NT2/D1 (cell line): ENCODE results near the gene GHRHR.

ENCODE experiments used
- DNase-seq: peaks from one replicate; pipeline ENCODE4 v3.0.0-alpha.2; 2011; ENCODE audit warnings: low read depth, low spot score
- H3K27me3 ChIP-seq: 2 replicates; pipeline ENCODE4 v1.6.0; 2011; ENCODE audit warnings: mild to moderate bottlenecking; ENCODE audit not compliant: insufficient read length, insufficient read depth
- H3K36me3 ChIP-seq: 2 replicates; pipeline ENCODE4 v1.6.1; 2011; ENCODE audit warnings: mild to moderate bottlenecking, low read length, mixed read lengths; ENCODE audit not compliant: insufficient read depth, insufficient read length
- H3K4me1 ChIP-seq: 2 replicates; pipeline ENCODE4 v1.5.1; 2011; ENCODE audit not compliant: insufficient read depth, insufficient read length
- H3K4me3 ChIP-seq: 2 replicates; pipeline ENCODE4 v1.5.1; 2011; ENCODE audit warnings: low read depth; ENCODE audit not compliant: insufficient read length
- H3K9ac ChIP-seq: 2 replicates; pipeline ENCODE4 v1.6.0; 2011; ENCODE audit warnings: low read depth; ENCODE audit not compliant: insufficient read length
- H3K9me3 ChIP-seq: 2 replicates; pipeline ENCODE4 v1.5.1; 2011; ENCODE audit warnings: mild to moderate bottlenecking, low read length; ENCODE audit not compliant: insufficient read depth
- SUZ12 ChIP-seq: IDR thresholded peaks from 2 replicates; pipeline ENCODE4 v1.6.1; 2011; ENCODE audit not compliant: insufficient read length, insufficient read depth; ENCODE audit errors: extremely low read depth
- YY1 ChIP-seq: IDR thresholded peaks from 2 replicates; pipeline ENCODE4 v1.6.1; 2011; ENCODE audit not compliant: insufficient read length, insufficient read depth
- ZNF274 ChIP-seq: IDR thresholded peaks from 2 replicates; pipeline ENCODE4 v1.6.1; 2011; ENCODE audit warnings: mild to moderate bottlenecking, low read depth, low read length

GHRHR gene

DNA sequence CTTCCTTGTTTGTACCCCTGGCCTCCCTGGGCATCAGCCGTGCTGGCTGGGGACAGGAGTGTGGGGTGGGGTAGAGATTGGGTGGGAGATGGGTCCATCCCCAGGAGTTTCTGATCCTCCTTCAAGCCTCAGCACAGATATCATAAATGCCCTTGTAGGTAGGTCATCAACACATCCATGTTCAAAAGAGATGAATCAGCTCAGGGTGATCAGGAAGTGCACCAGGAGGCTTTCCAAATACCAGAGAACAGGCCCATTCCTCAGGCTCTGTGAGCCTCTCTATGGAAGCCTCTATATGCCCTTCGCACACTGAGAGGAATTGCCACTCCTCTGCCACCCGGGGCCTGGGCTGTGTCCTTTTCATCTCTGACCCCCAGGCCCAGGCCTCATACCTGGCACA is 56.4 kb downstream of the GHRHR start:
- DNase-seq, result no peak
- Histone ChIP-seq H3K4me1 (peaks cover 15% of the 10 kb centered on the region), H3K9me3 (no peaks in the 10 kb centered on the region), H3K4me3 (no peak overlapping the region), H3K27me3 (no peaks in the 10 kb centered on the region), H3K36me3 (no peaks in the 10 kb centered on the region), H3K9ac (no peak overlapping the region)
- TF ChIP-seq YY1, result no peak
- no peak for TF ChIP-seq SUZ12
- no peak for TF ChIP-seq ZNF274

DNA sequence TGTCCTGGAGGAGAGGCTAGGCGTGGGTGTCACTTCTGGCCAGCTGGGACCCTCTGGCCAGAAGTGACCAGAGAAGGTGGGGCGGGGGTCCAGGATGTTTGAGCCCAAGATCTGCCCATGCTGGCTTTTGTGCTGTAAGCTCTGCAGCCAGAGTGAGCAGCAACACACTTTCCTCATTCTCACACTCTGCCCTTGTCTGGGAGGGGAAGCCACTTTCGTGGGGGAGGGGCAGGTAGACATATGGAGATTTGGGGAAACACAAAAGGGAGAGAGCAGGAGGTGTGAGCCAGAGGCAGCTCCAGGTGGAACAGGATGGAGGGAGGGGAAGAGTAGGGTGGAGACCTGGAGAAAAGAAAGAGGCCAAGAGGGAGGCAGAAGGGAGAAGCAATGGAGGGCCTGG is 56.9 kb downstream of the GHRHR start:
- TF ChIP-seq ZNF274, result no peak
- no peak for TF ChIP-seq SUZ12
- no peak for TF ChIP-seq YY1
- Histone ChIP-seq H3K36me3 (no peaks in the 10 kb centered on the region), H3K4me1 (peaks cover 15% of the 10 kb centered on the region), H3K9me3 (no peaks in the 10 kb centered on the region), H3K4me3 (no peak overlapping the region), H3K27me3 (no peaks in the 10 kb centered on the region), H3K9ac (no peak overlapping the region)
- DNase-seq, result peak; percentile 72

- H3K4me3 ChIP-seq, result no peak overlapping the region
- H3K36me3 ChIP-seq, result no peaks in the 10 kb centered on the region
- H3K9me3 ChIP-seq, result no peaks in the 10 kb centered on the region
- DNase-seq, result no peak
- peaks cover 18% of the 10 kb centered on the region for H3K4me1 ChIP-seq
- H3K27me3 ChIP-seq, result no peaks in the 10 kb centered on the region
- TF ChIP-seq SUZ12 (no peak), ZNF274 (no peak), YY1 (no peak)
- no peak overlapping the region for H3K9ac ChIP-seq
These were observed 58.4 kb downstream of the GHRHR start for GRCh38 chr7:31022117-31022516.

- no peak for DNase-seq
- TF ChIP-seq ZNF274, result no peak
- no peak for TF ChIP-seq YY1
- TF ChIP-seq SUZ12, result no peak
- H3K27me3 ChIP-seq, result no peaks in the 10 kb centered on the region
These were observed 59.0 kb downstream of the GHRHR start for GRCh38 chr7:31022726-31023125.

DNA sequence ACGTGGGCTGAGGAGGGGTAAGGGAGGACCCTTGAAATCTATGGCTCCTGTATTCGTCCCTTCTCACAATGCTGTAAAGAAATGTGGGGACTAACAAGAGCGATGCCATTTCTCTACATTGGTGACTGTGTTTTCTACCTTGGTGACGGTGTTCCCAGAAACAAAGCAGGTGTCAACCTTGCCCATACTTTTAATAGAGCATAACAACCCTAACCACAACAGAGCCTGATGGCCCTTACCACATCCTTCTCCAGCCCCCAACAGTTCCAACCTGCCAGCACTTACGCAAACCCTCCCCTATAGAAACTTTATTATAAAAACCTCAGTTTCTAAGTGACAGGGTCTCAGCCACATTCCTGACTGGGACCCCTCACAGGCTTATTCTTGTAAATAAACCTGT is 60.1 kb downstream of the GHRHR start:
- TF ChIP-seq YY1, result no peak
- TF ChIP-seq SUZ12, result no peak
- TF ChIP-seq ZNF274, result no peak
- H3K36me3 ChIP-seq, result no peaks in the 10 kb centered on the region
- no peak for DNase-seq
- no peaks in the 10 kb centered on the region for H3K27me3 ChIP-seq
- H3K9ac ChIP-seq, result no peak overlapping the region
- H3K4me3 ChIP-seq, result no peak overlapping the region
- peaks cover 24% of the 10 kb centered on the region for H3K4me1 ChIP-seq
- no peaks in the 10 kb centered on the region for H3K9me3 ChIP-seq

More at GRCh38 chr7:31022726-31023125, 59.0 kb downstream of the GHRHR start:
- no peaks in the 10 kb centered on the region for H3K9me3 ChIP-seq
- H3K9ac ChIP-seq, result no peak overlapping the region
- H3K4me1 ChIP-seq, result peaks cover 20% of the 10 kb centered on the region
- H3K4me3 ChIP-seq, result no peak overlapping the region
- H3K36me3 ChIP-seq, result no peaks in the 10 kb centered on the region

GRCh38 chr7:31027161-31027965 is 63.6 kb downstream of the GHRHR start:
- no peaks in the 10 kb centered on the region for H3K9me3 ChIP-seq
- H3K27me3 ChIP-seq, result no peaks in the 10 kb centered on the region
- no peak overlapping the region for H3K4me3 ChIP-seq
- peaks cover 22% of the 10 kb centered on the region for H3K4me1 ChIP-seq
- no peak for TF ChIP-seq SUZ12
- DNase-seq, result peak; percentile 79
- H3K36me3 ChIP-seq, result no peaks in the 10 kb centered on the region
- H3K9ac ChIP-seq, result peak overlapping the region; percentile 1

DNA sequence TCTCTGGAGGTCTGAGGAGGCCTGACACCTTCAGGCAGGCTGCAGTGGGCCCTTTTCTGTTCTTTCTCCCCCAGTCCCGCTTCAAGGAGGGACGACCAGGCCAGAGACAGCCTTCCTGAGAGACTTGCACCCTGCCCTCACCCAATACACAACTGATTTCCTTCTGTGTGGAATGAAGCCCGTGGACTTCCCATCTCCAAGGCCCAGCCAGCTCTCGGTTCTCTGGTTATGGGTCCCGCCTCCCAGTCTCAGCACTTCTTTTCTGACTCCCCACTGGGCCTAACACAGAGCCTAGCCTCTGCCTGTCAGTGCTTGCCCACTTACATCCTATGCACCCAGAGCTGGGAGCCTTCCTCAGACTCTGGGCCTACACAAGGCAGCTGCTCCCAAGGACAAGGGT is 64.3 kb downstream of the GHRHR start:
- Histone ChIP-seq H3K27me3 (no peaks in the 10 kb centered on the region), H3K36me3 (no peaks in the 10 kb centered on the region), H3K9me3 (no peaks in the 10 kb centered on the region), H3K4me1 (peaks cover 19% of the 10 kb centered on the region), H3K9ac (peak overlapping the region; percentile 1), H3K4me3 (no peak overlapping the region)
- TF ChIP-seq ZNF274 (no peak), SUZ12 (no peak), YY1 (no peak)
- DNase-seq, result no peak
